GM19438 (cell line): Measurements from ENCODE around the gene SCN1B.
"Not testable (repeated sequence)": the region's sequence is repeated elsewhere in the genome, so short reads cannot be mapped to it uniquely, and the experiment has no call there.

Experiments used
- ATAC-seq: cut with Tn5 transposase; IDR thresholded peaks from one replicate; pipeline ENCODE4 v1.9.1; 2021; ENCODE audit warnings: low read depth; ENCODE audit not compliant: unreplicated experiment

Gene SCN1B

GRCh38 chr19:35015954-35016351, 14.3 kb upstream of the SCN1B start:
- no peak for ATAC-seq

GRCh38 chr19:35017507-35017906, 12.8 kb upstream of the SCN1B start:
- no peak for ATAC-seq

- no peak for ATAC-seq
Measured at GRCh38 chr19:35018379-35018778, 11.9 kb upstream of the SCN1B start.

- no peak for ATAC-seq
Measured at GRCh38 chr19:35019144-35019543, 11.1 kb upstream of the SCN1B start.

- no peak for ATAC-seq
Measured at GRCh38 chr19:35021016-35021415, 9.3 kb upstream of the SCN1B start.

GRCh38 chr19:35021596-35021995, 8.7 kb upstream of the SCN1B start:
- no peak for ATAC-seq

- ATAC-seq = no peak
Measured at GRCh38 chr19:35022460-35022859, 7.8 kb upstream of the SCN1B start.

- ATAC-seq = no peak
Measured at GRCh38 chr19:35023428-35023827, 6.8 kb upstream of the SCN1B start.

GRCh38 chr19:35024095-35024494, 6.2 kb upstream of the SCN1B start:
- ATAC-seq = no peak

GRCh38 chr19:35025969-35026368, 4.3 kb upstream of the SCN1B start:
- no peak for ATAC-seq

GRCh38 chr19:35026418-35026817, 3.9 kb upstream of the SCN1B start:
- ATAC-seq = no peak

- no peak for ATAC-seq
Measured at GRCh38 chr19:35027009-35027408, 3.3 kb upstream of the SCN1B start.

- ATAC-seq = no peak
Measured at GRCh38 chr19:35027851-35028599, 2.2 kb upstream of the SCN1B start.

GRCh38 chr19:35028600-35028885, 1.7 kb upstream of the SCN1B start:
- not testable (repeated sequence) for ATAC-seq

- ATAC-seq = not testable (repeated sequence)
Measured at GRCh38 chr19:35029275-35029736, 964 bp upstream of the SCN1B start.

GRCh38 chr19:35029737-35030256, 473 bp upstream of the SCN1B start:
- no peak for ATAC-seq

GRCh38 chr19:35031072-35031881, 1.0 kb downstream of the SCN1B start:
- no peak for ATAC-seq

GRCh38 chr19:35032356-35032865, 2.1 kb downstream of the SCN1B start:
- no peak for ATAC-seq

GRCh38 chr19:35033067-35034004, 3.1 kb downstream of the SCN1B start:
- ATAC-seq = no peak

- ATAC-seq = no peak
Measured at GRCh38 chr19:35034005-35034502, 3.8 kb downstream of the SCN1B start.
